Cardiac muscle cell (in vitro differentiated cells and primary cell): ENCODE measurements around the gene UGT2B10. TPM values are rescaled to one million over a fixed set of nuclear protein-coding genes. Genes with fewer than 3 reads are reported as not detected.
"Not testable (repeated sequence)": the region's sequence is repeated elsewhere in the genome, so short reads cannot be mapped to it uniquely, and the experiment has no call there.

ENCODE experiments used
- DNase-seq, 2 donors: peaks; one replicate each; pipeline versions ENCODE4 v3.0.0 to v3.0.0-alpha.2; 2010 to 2017; ENCODE audit warnings: low read depth in 1 of 2, low spot score in 1 of 2
- H3K27ac ChIP-seq: fragments of 200-600 bp; sonication (generic); 2 replicates; pipeline ENCODE4 v1.5.1; 2016
- H3K27me3 ChIP-seq: fragments of 200-600 bp; sonication (generic); 2 replicates; pipeline ENCODE4 v1.6.0; 2016; ENCODE audit warnings: control low read depth
- H3K36me3 ChIP-seq: fragments of 200-600 bp; sonication (generic); 2 replicates; pipeline ENCODE4 v1.5.1; 2016; ENCODE audit warnings: control low read depth
- H3K4me1 ChIP-seq: fragments of 200-600 bp; sonication (generic); 2 replicates; pipeline ENCODE4 v1.8.1; 2017; ENCODE audit warnings: low read depth, mild to moderate bottlenecking, mixed run types
- H3K4me3 ChIP-seq: fragments of 200-600 bp; sonication (generic); 2 replicates; pipeline ENCODE4 v1.5.1; 2016; ENCODE audit warnings: mild to moderate bottlenecking
- H3K9me3 ChIP-seq: fragments of 200-600 bp; sonication (generic); 2 replicates; pipeline ENCODE4 v1.5.1; 2017; ENCODE audit warnings: low read depth, mild to moderate bottlenecking, control low read depth
- polyA plus RNA-seq: library from polyadenylated mRNA; unstranded; fragments of >200 nt; fragmentation: Nextera tagmentation; extraction: Ambion mirVana; gene quantifications from 2 replicates; pipeline ENCODE4 v1.2.1, GENCODE V29; 2016
- total RNA-seq: library from RNA; depleted of rRNA; stranded (reverse); fragments of >200 nt; gene quantifications from 2 replicates; pipeline ENCODE4 v1.2.3, GENCODE V29; 2016
- TF ChIP-seq, protein P1 (sequence below): IDR thresholded peaks from 2 replicates; pipeline ENCODE4 v1.5.1; 2012; ENCODE audit warnings: low read depth, mild to moderate bottlenecking, low read length

Gene UGT2B10
- total RNA-seq: not detected in 2 replicates
- polyA plus RNA-seq: not detected in 2 replicates

DNA sequence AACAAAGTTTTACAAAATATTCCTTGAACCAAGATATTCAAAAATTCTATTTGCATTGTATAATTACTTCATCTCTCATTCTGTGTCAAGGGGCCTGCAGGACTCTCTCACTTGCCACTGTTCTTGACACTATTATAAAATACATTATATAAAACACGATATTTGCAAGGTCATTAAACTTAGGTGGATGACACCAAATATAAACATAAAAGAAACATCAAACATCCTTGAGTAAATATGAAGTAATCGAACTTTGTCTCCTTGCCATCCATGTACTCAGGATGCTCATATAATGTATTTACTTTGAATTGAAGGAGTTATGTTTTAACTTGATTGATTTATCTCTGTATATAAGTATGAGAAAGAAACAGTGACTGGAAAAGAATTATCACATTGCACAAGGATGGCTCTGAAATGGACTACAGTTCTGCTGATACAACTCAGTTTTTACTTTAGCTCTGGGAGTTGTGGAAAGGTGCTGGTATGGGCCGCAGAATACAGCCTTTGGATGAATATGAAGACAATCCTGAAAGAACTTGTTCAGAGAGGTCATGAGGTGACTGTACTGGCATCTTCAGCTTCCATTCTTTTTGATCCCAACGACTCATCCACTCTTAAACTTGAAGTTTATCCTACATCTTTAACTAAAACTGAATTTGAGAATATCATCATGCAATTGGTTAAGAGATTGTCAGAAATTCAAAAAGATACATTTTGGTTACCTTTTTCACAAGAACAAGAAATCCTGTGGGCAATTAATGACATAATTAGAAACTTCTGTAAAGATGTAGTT, at the start of gene UGT2B10:
UGT2B10 (plus strand) TSS at position 378 of the 793 bp plus-strand sequence; CDS start at position 404, 26 bp downstream.
- not testable (repeated sequence) for H3K36me3 ChIP-seq, DNase-seq, H3K4me3 ChIP-seq, H3K27ac ChIP-seq, H3K9me3 ChIP-seq, H3K27me3 ChIP-seq, H3K4me1 ChIP-seq

DNA sequence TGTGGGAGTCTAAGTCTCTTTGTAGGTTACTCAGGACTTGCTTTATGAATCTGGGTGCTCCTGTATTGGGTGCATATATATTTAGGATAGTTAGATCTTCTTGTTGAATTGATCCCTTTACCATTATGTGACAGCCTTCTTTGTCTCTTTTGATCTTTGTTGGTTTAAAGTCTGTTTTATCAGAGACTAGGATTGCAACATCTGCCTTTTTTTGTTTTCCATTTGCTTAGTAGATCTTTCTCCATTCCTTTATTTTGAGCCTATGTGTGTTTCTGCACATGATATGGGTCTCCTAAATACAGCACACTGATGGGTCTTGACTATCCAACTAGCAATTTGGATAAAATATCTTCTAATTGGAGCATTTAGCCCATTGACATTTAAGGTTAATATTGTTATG, 44.0 kb upstream of the UGT2B10 start:
- H3K27ac ChIP-seq, H3K4me1 ChIP-seq, H3K27me3 ChIP-seq, H3K9me3 ChIP-seq, H3K4me3 ChIP-seq, H3K36me3 ChIP-seq, DNase-seq: not testable (repeated sequence)

DNA sequence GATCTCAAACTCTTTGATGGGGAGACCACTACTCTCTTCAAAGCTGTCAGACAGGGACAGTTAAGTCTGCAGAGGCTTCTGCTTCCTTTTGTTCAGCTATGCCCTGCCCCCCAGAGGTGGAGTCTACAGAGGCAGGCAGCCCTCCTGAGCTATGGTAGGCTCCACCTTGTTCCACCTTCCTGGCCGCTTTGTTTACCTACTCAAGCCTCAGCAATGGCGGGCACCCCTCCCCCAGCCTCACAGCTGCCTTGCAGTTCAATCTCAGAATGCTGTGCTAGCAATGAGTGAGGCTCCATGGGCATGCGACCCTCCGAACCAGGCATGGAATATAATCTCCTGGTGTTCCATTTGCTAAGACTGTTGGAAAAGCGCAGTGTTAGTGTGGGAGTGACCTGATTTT, 42.1 kb upstream of the UGT2B10 start:
- Histone ChIP-seq H3K9me3 (no peaks in the 10 kb centered on the region), H3K4me3 (no peak overlapping the region), H3K4me1 (no peaks in the 10 kb centered on the region), H3K36me3 (no peaks in the 10 kb centered on the region), H3K27ac (no peak overlapping the region), H3K27me3 (no peaks in the 10 kb centered on the region)
- TF ChIP-seq, protein P1, sequence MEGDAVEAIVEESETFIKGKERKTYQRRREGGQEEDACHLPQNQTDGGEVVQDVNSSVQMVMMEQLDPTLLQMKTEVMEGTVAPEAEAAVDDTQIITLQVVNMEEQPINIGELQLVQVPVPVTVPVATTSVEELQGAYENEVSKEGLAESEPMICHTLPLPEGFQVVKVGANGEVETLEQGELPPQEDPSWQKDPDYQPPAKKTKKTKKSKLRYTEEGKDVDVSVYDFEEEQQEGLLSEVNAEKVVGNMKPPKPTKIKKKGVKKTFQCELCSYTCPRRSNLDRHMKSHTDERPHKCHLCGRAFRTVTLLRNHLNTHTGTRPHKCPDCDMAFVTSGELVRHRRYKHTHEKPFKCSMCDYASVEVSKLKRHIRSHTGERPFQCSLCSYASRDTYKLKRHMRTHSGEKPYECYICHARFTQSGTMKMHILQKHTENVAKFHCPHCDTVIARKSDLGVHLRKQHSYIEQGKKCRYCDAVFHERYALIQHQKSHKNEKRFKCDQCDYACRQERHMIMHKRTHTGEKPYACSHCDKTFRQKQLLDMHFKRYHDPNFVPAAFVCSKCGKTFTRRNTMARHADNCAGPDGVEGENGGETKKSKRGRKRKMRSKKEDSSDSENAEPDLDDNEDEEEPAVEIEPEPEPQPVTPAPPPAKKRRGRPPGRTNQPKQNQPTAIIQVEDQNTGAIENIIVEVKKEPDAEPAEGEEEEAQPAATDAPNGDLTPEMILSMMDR: no peak
- DNase-seq: no peak

DNA sequence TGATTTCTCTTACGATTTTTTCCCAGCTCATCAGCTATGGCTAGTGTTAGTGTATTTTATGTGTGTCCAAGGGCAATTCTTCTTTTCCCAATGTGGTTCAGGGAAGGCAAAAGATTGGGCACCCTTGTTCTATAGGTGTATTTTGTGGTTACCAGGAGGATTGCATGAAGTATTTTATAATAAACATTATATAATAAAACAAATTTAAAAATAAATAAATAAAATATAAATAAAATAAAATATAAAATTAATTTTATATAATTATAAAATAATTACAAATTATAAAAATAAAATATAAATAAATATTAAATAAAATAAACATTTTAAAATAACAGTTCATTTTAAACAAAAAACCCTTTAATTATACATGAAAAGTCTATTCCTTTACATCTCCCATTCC, 35.6 kb upstream of the UGT2B10 start:
- H3K9me3 ChIP-seq: no peaks in the 10 kb centered on the region

DNA sequence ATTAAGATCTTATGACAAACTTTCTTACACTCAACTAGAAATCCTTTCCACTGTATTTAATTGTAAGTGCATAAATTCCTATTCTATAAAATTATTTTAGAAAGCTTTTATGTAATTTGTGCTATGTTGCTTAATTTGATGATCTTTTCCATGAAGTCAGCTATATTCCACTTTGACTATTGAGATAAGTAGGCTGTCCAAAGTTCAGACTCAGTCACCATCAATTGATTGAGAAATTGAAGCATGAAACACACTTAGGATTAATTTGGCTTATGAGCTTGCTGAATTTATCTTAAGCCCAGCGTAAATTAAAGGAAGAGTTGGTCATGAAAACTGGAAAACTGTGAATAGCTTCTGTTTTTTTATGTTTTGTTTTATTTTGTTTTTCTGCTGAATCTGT, 18.7 kb upstream of the UGT2B10 start:
- Histone ChIP-seq H3K27me3 (no peaks in the 10 kb centered on the region), H3K36me3 (no peaks in the 10 kb centered on the region), H3K4me3 (no peak overlapping the region), H3K4me1 (no peaks in the 10 kb centered on the region), H3K27ac (no peak overlapping the region), H3K9me3 (no peaks in the 10 kb centered on the region)
- no peak for DNase-seq
- TF ChIP-seq, protein P1: no peak

More for the DNA sequence above, 35.6 kb upstream of the UGT2B10 start:
- Histone ChIP-seq H3K4me3 (no peak overlapping the region), H3K27me3 (no peaks in the 10 kb centered on the region), H3K27ac (no peak overlapping the region), H3K4me1 (no peaks in the 10 kb centered on the region), H3K36me3 (no peaks in the 10 kb centered on the region)
- TF ChIP-seq, protein P1: no peak
- DNase-seq: no peak

DNA sequence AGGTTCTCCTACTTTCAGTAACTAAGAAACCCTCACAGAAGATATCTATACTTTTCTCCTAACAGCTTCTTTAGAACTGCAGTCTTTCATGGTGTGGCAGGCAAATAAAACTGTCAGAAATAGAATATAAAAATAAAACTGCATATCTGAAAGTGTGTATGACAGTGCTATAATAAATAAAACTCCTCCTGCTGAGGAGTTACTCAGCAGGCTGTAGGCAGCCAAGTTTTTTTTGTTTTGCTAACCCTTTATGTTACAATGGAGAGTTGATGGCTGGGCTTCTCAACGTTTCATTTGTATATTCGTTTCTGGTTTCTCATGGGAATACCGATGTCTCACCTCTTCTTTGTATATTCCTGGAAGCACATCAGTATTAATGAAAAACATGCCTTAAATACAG, 18.2 kb upstream of the UGT2B10 start:
- H3K4me1 ChIP-seq: no peaks in the 10 kb centered on the region
- H3K27me3 ChIP-seq: no peaks in the 10 kb centered on the region
- H3K36me3 ChIP-seq: no peaks in the 10 kb centered on the region
- no peak overlapping the region for H3K4me3 ChIP-seq
- no peaks in the 10 kb centered on the region for H3K9me3 ChIP-seq
- H3K27ac ChIP-seq: no peak overlapping the region
- DNase-seq: no peak
- TF ChIP-seq, protein P1: no peak
